Stomach (tissue), 4 donors: ENCODE data around the gene PYROXD2.

Experiments used
- CTCF ChIP-seq, 7 experiments: fragments of 450-650 bp in 4 of 7; fragments of 200-600 bp in 3 of 7; sonication (generic) in 3 of 7; IDR thresholded peaks; one replicate each; pipeline ENCODE4 v1.5.1; 2016 to 2019; ENCODE audit warnings: antibody characterized with exemption in 7 of 7, control low read depth in 2 of 7, mild to moderate bottlenecking in 1 of 7
- EP300 ChIP-seq: sonication (generic); formaldehyde crosslinking; IDR thresholded peaks from one replicate; pipeline ENCODE4 v1.6.1; 2017; ENCODE audit warnings: antibody characterized with exemption
- POLR2A ChIP-seq, 4 donors: fragments of 450-650 bp; IDR thresholded peaks; one replicate each; pipeline ENCODE4 v1.6.1; 2016; ENCODE audit warnings: antibody characterized with exemption in 4 of 4, control low read depth in 2 of 4, mild to moderate bottlenecking in 1 of 4, moderate library complexity in 1 of 4
- POLR2AphosphoS5 ChIP-seq, 3 donors: sonication (generic); formaldehyde crosslinking; IDR thresholded peaks; one replicate each; pipeline ENCODE4 v1.6.1; 2016; ENCODE audit warnings: antibody characterized with exemption in 3 of 3

GRCh38 chr10:98407744-98408241 lies 7.2 kb downstream of the PYROXD2 start:
- TF ChIP-seq CTCF (IDR thresholded peaks at IDR 0.05), result no peak
- TF ChIP-seq POLR2A (IDR thresholded peaks at IDR 0.05), result no peak
- TF ChIP-seq POLR2AphosphoS5 (IDR thresholded peaks at IDR 0.05), result no peak
- TF ChIP-seq EP300, result no peak
